Tibial nerve (tissue), 4 donors: Measurements from ENCODE around the gene CDRT15L2. TPM values are rescaled to one million over a fixed set of nuclear protein-coding genes. Genes with fewer than 3 reads are reported as not detected.
"Not testable (repeated sequence)": the region's sequence is repeated elsewhere in the genome, so short reads cannot be mapped to it uniquely, and the experiment has no call there.

Source experiments
- DNase-seq, 2 donors: peaks; one replicate each; pipeline ENCODE4 v3.0.0-alpha.2; 2019; ENCODE audit warnings: low spot score in 2 of 2
- H3K27ac ChIP-seq, 4 donors: fragments of 200-600 bp; sonication (generic) in 3 of 4; one replicate each; pipeline ENCODE4 v1.5.1; 2017 to 2019; ENCODE audit warnings: mild to moderate bottlenecking in 1 of 4
- H3K27me3 ChIP-seq, 2 donors: fragments of 200-600 bp; sonication (generic) in 1 of 2; one replicate each; pipeline versions ENCODE4 v1.5.1 to v1.6.0; 2017 to 2019
- H3K36me3 ChIP-seq, 3 donors: fragments of 200-600 bp; sonication (generic); one replicate each; pipeline ENCODE4 v1.5.1; 2018 to 2019
- H3K4me1 ChIP-seq, 4 donors: fragments of 200-600 bp; sonication (generic) in 3 of 4; one replicate each; pipeline ENCODE4 v1.5.1; 2017 to 2019
- H3K4me3 ChIP-seq, 4 donors: fragments of 200-600 bp; sonication (generic) in 3 of 4; one replicate each; pipeline ENCODE4 v1.5.1; 2017 to 2019; ENCODE audit warnings: mild to moderate bottlenecking in 1 of 4, moderate library complexity in 1 of 4
- H3K9me3 ChIP-seq, 4 donors: fragments of 200-600 bp; sonication (generic) in 3 of 4; one replicate each; pipeline ENCODE4 v1.5.1; 2017 to 2019
- EP300 ChIP-seq, 2 donors: sonication (generic); formaldehyde crosslinking; IDR thresholded peaks; one replicate each; pipeline ENCODE4 v1.6.1; 2017; ENCODE audit warnings: antibody characterized with exemption in 2 of 2, mild to moderate bottlenecking in 1 of 2
- POLR2A ChIP-seq, 2 donors: fragments of 450-650 bp; IDR thresholded peaks; one replicate each; pipeline ENCODE4 v1.6.1; 2017; ENCODE audit warnings: antibody characterized with exemption in 2 of 2, mild to moderate bottlenecking in 2 of 2, moderate library complexity in 2 of 2
- WGBS, 2 donors: methylation state at CpG; one replicate each; pipeline ENCODE4 v1.1.5; 2018; 5-methylcytosine and 5-hydroxymethylcytosine counted together
- total RNA-seq, 4 donors: library from RNA; depleted of rRNA; stranded (reverse); fragments of >200 nt; gene quantifications; one replicate each; pipeline ENCODE4 v1.1.0, GENCODE V29; 2016
- TF ChIP-seq, protein P1 (sequence below), 5 experiments: fragments of 200-600 bp in 3 of 5; fragments of 450-650 bp in 2 of 5; sonication (generic) in 3 of 5; IDR thresholded peaks; one replicate each; pipeline ENCODE4 v1.5.1; 2016 to 2019; ENCODE audit warnings: antibody characterized with exemption in 5 of 5, mild to moderate bottlenecking in 3 of 5, moderate library complexity in 2 of 5

The CDRT15L2 gene
- total RNA-seq, 4 donors from 2014 or later: not detected

DNA sequence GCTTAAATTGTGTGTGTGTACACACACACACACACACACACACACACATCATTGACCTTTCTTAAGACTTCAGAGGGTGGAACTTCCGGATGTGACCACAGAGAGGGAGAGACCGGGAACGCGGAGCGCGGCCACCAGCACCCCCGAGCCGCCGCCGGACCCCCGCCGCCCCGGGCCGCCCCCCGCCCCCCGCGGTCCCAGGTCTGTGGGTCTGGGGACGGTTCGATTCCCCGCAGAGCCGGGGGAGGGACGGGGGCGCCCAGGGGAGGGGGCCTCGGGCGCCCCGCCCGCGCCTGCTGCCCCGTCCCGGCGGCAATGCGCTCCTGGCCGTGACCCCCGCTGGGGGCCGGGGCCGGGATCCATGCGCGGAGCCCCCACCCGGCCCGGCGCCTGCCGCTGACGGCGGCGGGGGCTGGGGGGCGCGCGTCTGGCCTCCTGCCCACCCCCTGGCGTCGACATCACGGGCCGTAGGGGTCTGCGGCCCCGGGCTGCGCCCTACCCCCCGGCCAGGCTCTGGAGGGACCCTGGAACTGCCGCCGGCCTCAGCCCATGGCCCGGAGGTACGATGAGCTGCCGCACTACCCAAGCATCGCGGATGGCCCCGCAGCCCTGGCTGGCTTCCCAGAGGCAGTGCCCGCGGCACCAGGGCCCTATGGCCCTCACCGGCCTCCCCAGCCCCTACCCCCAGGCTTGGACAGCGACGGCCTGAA lies 9.4 kb downstream of the CDRT15L2 start:
- H3K9me3 ChIP-seq, H3K36me3 ChIP-seq, H3K27ac ChIP-seq, DNase-seq, H3K4me1 ChIP-seq, H3K27me3 ChIP-seq: not testable (repeated sequence)
- WGBS, 2 donors: 1 to 10% methylated on average over 10 to 29 of the region's 69 CpGs
- H3K4me3 ChIP-seq: peak overlapping the region in 1 of 4 donors; percentile 29

DNA sequence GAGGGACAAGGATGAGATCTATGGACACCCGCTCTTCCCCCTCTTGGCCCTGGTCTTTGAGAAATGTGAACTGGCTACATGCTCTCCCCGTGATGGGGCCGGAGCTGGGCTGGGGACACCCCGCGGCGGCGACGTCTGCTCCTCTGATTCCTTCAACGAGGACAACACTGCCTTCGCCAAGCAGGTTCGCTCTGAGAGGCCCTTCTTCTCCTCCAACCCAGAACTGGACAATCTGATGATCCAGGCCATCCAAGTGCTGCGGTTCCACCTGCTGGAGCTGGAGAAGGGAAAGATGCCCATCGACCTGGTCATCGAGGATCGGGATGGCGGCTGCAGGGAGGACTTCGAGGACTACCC lies 9.9 kb downstream of the CDRT15L2 start:
- not testable (repeated sequence) for H3K4me3 ChIP-seq

DNA sequence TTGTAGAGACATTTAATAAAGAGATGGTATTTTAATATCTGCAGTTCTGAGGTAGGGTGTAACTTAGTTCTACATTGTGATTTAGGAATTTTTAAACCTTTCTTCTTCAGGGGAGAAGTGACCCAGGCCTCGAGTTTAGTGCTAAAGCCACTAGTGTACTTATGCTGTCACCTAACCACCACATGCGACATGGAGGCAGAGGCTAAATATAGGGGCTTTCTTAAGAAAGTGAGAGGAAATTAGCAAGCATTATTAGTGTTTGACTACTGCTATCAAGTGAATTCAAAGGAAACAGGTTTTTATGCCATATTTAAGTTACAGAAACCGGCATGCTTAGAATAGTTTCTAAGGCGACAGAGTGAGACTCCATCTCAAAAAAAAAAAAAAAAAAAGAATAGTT lies 11.5 kb downstream of the CDRT15L2 start:
- not testable (repeated sequence) for DNase-seq, H3K4me1 ChIP-seq, H3K36me3 ChIP-seq, H3K4me3 ChIP-seq, H3K27ac ChIP-seq, H3K9me3 ChIP-seq, H3K27me3 ChIP-seq
- WGBS, 2 donors: 51 to 71% methylated on average over 2 of the region's 4 CpGs

More for the DNA sequence above, 9.9 kb downstream of the CDRT15L2 start:
- 96% methylated on average over 5 to 17 of the region's 17 CpGs for WGBS, 2 donors
- DNase-seq, H3K36me3 ChIP-seq, H3K9me3 ChIP-seq, H3K27me3 ChIP-seq, H3K27ac ChIP-seq, H3K4me1 ChIP-seq: not testable (repeated sequence)

DNA sequence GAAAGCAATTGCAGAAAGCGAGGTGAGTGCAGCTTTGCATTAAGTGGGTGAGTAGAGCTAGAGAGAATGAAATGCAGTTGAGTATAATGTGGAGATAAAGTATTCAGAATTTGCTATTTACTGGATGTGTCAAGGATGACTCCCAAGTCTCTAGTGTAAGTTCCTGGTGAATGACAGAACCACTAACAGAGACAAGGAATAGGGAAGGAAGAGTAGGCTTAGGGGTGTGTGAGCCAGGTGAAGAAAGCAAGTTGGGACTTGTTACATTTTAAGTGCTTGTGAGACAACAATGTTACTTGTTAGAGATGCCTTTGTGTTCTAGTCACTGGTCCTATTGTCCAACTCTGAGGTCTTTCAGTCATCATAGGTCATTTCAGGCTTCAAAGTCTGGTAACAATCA lies 26.0 kb downstream of the CDRT15L2 start:
- H3K27ac ChIP-seq, DNase-seq, H3K4me3 ChIP-seq, H3K4me1 ChIP-seq, H3K27me3 ChIP-seq, H3K9me3 ChIP-seq, H3K36me3 ChIP-seq: not testable (repeated sequence)
- 85 to 100% methylated on average over 1 of the region's 1 CpG for WGBS, 2 donors

DNA sequence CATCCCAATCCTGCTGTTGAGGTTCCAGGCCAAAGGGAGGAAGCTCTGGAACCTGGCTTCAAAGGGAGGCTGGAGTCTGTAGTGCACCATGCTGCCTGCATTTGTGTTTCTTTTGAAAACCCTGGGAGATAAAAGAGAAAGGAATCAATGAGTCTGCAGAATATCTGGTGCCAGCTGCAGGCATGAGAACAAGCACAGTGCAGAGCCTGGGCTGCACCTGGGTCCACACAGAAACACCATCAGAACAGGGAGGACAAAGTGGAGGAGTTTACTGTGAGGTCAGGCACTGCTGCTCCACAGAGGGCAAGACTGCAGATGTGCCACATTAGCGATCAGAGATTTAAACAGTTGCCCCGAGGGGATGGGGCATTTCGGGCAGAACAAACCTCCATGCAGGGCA lies 30.0 kb downstream of the CDRT15L2 start:
- not testable (repeated sequence) for H3K36me3 ChIP-seq, H3K4me1 ChIP-seq, H3K27me3 ChIP-seq, H3K27ac ChIP-seq, H3K4me3 ChIP-seq, DNase-seq, H3K9me3 ChIP-seq
- 34% methylated on average over 3 of the region's 3 CpGs; no CpG with 5 or more reads in 1 of the 2 donors for WGBS, 2 donors

DNA sequence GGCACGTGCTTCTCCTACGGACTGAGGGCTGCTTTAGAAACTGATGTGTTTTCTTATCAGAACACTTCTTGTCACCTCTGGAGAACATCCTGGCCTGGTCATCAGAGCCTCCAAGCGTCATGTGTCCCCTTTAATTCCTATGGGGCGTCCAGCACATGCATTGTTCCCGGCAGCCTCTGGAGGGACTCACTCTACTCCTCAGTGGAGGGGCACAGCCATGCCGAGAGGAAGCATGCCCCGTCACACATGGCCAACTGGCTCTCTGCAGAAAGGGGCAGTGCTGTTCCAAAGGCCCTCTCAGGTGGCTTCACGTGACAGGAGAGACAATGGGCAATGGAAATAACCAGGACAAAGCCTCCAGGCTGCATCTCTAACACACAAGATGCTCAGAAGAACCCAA lies 31.8 kb downstream of the CDRT15L2 start:
- H3K4me3 ChIP-seq: no peak overlapping the region
- H3K36me3 ChIP-seq: no peaks in the 10 kb centered on the region
- TF ChIP-seq, protein P1, sequence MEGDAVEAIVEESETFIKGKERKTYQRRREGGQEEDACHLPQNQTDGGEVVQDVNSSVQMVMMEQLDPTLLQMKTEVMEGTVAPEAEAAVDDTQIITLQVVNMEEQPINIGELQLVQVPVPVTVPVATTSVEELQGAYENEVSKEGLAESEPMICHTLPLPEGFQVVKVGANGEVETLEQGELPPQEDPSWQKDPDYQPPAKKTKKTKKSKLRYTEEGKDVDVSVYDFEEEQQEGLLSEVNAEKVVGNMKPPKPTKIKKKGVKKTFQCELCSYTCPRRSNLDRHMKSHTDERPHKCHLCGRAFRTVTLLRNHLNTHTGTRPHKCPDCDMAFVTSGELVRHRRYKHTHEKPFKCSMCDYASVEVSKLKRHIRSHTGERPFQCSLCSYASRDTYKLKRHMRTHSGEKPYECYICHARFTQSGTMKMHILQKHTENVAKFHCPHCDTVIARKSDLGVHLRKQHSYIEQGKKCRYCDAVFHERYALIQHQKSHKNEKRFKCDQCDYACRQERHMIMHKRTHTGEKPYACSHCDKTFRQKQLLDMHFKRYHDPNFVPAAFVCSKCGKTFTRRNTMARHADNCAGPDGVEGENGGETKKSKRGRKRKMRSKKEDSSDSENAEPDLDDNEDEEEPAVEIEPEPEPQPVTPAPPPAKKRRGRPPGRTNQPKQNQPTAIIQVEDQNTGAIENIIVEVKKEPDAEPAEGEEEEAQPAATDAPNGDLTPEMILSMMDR (IDR thresholded peaks at IDR 0.05): no peak
- TF ChIP-seq EP300 (IDR thresholded peaks at IDR 0.05) (no peak), POLR2A (IDR thresholded peaks at IDR 0.05) (no peak)
- H3K27me3 ChIP-seq: no peaks in the 10 kb centered on the region
- no peaks in the 10 kb centered on the region for H3K4me1 ChIP-seq
- no peak for DNase-seq
- no peak overlapping the region for H3K27ac ChIP-seq
- WGBS, 2 donors: 74 to 85% methylated on average over 8 of the region's 8 CpGs
- H3K9me3 ChIP-seq: no peaks in the 10 kb centered on the region

DNA sequence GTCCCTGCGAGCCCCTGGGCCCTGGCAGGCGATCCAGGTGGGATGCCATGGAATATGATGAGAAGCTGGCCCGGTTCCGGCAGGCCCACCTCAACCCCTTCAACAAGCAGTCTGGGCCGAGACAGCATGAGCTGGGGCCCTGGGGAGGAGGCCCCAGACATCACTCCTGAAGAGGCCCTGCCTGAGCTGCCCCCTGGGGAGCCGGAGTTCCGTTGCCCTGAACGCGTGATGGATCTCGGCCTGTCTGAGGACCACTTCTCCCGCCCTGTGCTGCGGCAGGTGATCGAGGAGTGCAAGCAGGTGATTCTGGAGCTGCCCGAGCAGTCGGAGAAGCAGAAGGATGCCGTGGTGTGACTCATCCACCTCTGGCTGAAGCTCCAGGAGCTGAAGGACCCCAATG lies 33.1 kb downstream of the CDRT15L2 start:
- H3K27ac ChIP-seq: no peak overlapping the region
- no peaks in the 10 kb centered on the region for H3K9me3 ChIP-seq
- no peaks in the 10 kb centered on the region for H3K27me3 ChIP-seq
- TF ChIP-seq POLR2A (IDR thresholded peaks at IDR 0.05): no peak
- TF ChIP-seq, protein P1 (IDR thresholded peaks at IDR 0.05): no peak
- no peak for TF ChIP-seq EP300 (IDR thresholded peaks at IDR 0.05)
- H3K4me1 ChIP-seq: no peaks in the 10 kb centered on the region
- no peaks in the 10 kb centered on the region for H3K36me3 ChIP-seq
- DNase-seq: no peak
- 89 to 91% methylated on average over 8 to 13 of the region's 16 CpGs for WGBS, 2 donors
- H3K4me3 ChIP-seq: no peak overlapping the region

DNA sequence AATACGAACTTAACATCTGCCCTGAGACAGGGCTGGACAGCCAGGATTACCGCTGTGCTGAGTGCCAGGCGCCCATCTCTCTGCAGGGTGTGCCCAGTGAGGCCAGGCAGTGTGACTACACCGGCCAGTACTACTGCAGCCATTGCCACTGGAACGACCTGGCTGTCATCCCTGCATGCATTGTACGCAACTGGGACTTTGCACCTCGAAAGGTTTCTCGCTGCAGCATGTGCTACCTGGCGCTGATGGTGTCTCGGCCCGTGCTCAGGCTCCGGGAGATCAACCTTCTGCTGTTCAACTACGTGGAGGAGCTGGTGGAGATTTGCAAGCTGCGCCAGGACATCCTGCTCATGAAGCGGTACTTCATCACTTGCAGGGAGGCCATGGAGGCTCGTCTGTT lies 33.7 kb downstream of the CDRT15L2 start:
- no peak for DNase-seq
- no peak overlapping the region for H3K4me3 ChIP-seq
- TF ChIP-seq, protein P1 (IDR thresholded peaks at IDR 0.05): no peak
- TF ChIP-seq POLR2A (IDR thresholded peaks at IDR 0.05) (no peak), EP300 (IDR thresholded peaks at IDR 0.05) (no peak)
- no peak overlapping the region for H3K27ac ChIP-seq
- H3K36me3 ChIP-seq: no peaks in the 10 kb centered on the region
- no peaks in the 10 kb centered on the region for H3K27me3 ChIP-seq
- H3K9me3 ChIP-seq: no peaks in the 10 kb centered on the region
- WGBS, 2 donors: 89 to 94% methylated on average over 14 to 16 of the region's 16 CpGs
- no peaks in the 10 kb centered on the region for H3K4me1 ChIP-seq
